K562 (cell line): ENCODE data around the gene BEST2. TPM values are rescaled to one million over a fixed set of nuclear protein-coding genes. Genes with fewer than 3 reads are reported as not detected.
A peak's percentile ranks its signal among the peaks of the same experiment; 100 is the strongest.

ENCODE experiments used
- DPF2 ChIP-seq: fragments of 450-650 bp; IDR thresholded peaks from 2 replicates; pipeline ENCODE4 v1.6.1; 2016
- GATA2 ChIP-seq: sonication (generic); formaldehyde crosslinking; IDR thresholded peaks from 2 replicates; pipeline ENCODE4 v1.4.0; 2020; ENCODE audit warnings: mild to moderate bottlenecking, missing genetic modification reagents
- KDM1A ChIP-seq, 2 experiments: fragments of 450-650 bp; IDR thresholded peaks; 2 replicates each; pipeline ENCODE4 v1.6.1; 2016; ENCODE audit warnings: mild to moderate bottlenecking in 2 of 2
- VEZF1 ChIP-seq: fragments of 200-800 bp; sonication (Bioruptor generic); IDR thresholded peaks from 2 replicates; pipeline ENCODE4 v1.6.1; 2017; ENCODE audit warnings: missing genetic modification characterization, missing compliant biosample characterization
- XRCC3 ChIP-seq: fragments of 450-650 bp; IDR thresholded peaks from 2 replicates; pipeline ENCODE4 v1.6.1; 2017; ENCODE audit warnings: mild to moderate bottlenecking, moderate library complexity
- ZBTB11 ChIP-seq, 3 experiments: fragments of 200-800 bp in 1 of 3; fragments of 250-450 bp in 1 of 3; fragments of 450-650 bp in 1 of 3; sonication (Bioruptor Pico) in 1 of 3; sonication (Bioruptor generic) in 1 of 3; formaldehyde crosslinking in 1 of 3; IDR thresholded peaks; 2 replicates each; pipeline versions ENCODE4 v1.6.1 to v1.8.0; 2016 to 2022; ENCODE audit warnings: mild to moderate bottlenecking in 2 of 3, missing genetic modification characterization in 2 of 3, missing compliant biosample characterization in 1 of 3, moderate library complexity in 1 of 3
- ZBTB49 ChIP-seq: sonication (generic); formaldehyde crosslinking; IDR thresholded peaks from 2 replicates; pipeline ENCODE4 v1.8.0; 2022; ENCODE audit warnings: missing genetic modification reagents, mild to moderate bottlenecking, borderline replicate concordance
- ZNF121 ChIP-seq: sonication (generic); formaldehyde crosslinking; conservative IDR thresholded peaks from 2 replicates; pipeline ENCODE4 v1.8.0; 2022; ENCODE audit warnings: missing genetic modification reagents
- ZNF277 ChIP-seq: fragments of 250-450 bp; sonication (Bioruptor Pico); IDR thresholded peaks from 2 replicates; pipeline ENCODE4 v1.8.0; 2022; ENCODE audit warnings: inconsistent platforms, mild to moderate bottlenecking, moderate library complexity, borderline replicate concordance
- ZNF436 ChIP-seq: fragments of 250-450, 450-650 bp; sonication (Bioruptor Pico); formaldehyde crosslinking; IDR thresholded peaks from 2 replicates; pipeline ENCODE4 v1.7.0; 2020; ENCODE audit warnings: mild to moderate bottlenecking
- ZNF609 ChIP-seq: sonication (generic); formaldehyde crosslinking; IDR thresholded peaks from 2 replicates; pipeline ENCODE4 v1.8.1; 2023; ENCODE audit warnings: missing genetic modification reagents, mild to moderate bottlenecking, borderline replicate concordance
- polyA plus RNA-seq, 8 experiments: library from polyadenylated mRNA; depleted of rRNA in 4 of 8; stranded (reverse) in 5 of 8; unstranded in 3 of 8; fragments of >200 nt; fragmentation: Nextera tagmentation in 2 of 8; fragmentation: Illumina TruSeq in 1 of 8; extraction: Ambion mirVana in 2 of 8; extraction: Trizol in 1 of 8; gene quantifications; 2 replicates each; pipeline versions ENCODE4 v1.2.1 to v1.2.3, GENCODE V29; 2011 to 2014; ENCODE audit warnings: inconsistent platforms in 1 of 8, missing spikeins in 1 of 8
- total RNA-seq, 7 experiments: library from RNA; depleted of rRNA in 6 of 7; stranded (reverse); fragments of >200 nt in 6 of 7; fragmentation: Illumina TruSeq in 2 of 7; extraction: Trizol in 2 of 7; gene quantifications; 2 replicates each; pipeline versions ENCODE4 v1.2.1 to v1.2.3, GENCODE V29; 2011 to 2021; ENCODE audit warnings: low replicate concordance in 1 of 7

Gene BEST2
- total and polyA plus RNA-seq, 9 of the 15 experiments (the other 6 are each of a cell fraction or from before 2014, with no cell fraction given), result not detected

- TF ChIP-seq VEZF1 (CRISPR knock-in tag), result no peak
- 0 out of 2 replicates have a peak, but pooled peaks have one; percentile 28 for TF ChIP-seq DPF2
- TF ChIP-seq ZNF609 (CRISPR knock-in tag), result no peak
- peak; percentile 40 to 47; a peak in 2 of 4 replicates for TF ChIP-seq KDM1A (IDR thresholded peaks at IDR 0.05)
- TF ChIP-seq ZBTB11 (CRISPR knock-in tag; IDR thresholded peaks at IDR 0.05), result 0 out of 6 replicates have a peak, but pooled peaks of 1 of the 3 experiments have one; percentile 28
- TF ChIP-seq ZBTB49, result no peak
- TF ChIP-seq XRCC3, result no peak
- peak; percentile 9; the same call in 1 of the 2 replicates for TF ChIP-seq GATA2 (CRISPR knock-in tag)
- no peak for TF ChIP-seq ZNF277
- no peak for TF ChIP-seq ZNF436 (CRISPR knock-in tag)
- peak; percentile 96 for TF ChIP-seq ZNF121 (CRISPR knock-in tag)
These were observed 50.9 kb downstream of the BEST2 start (continued) for GRCh38 chr19:12802267-12803106.
